ENCODE measurements around the gene CUX1.
A peak's percentile ranks its signal among the peaks of the same experiment; 100 is the strongest.

CUX1 gene

DNA sequence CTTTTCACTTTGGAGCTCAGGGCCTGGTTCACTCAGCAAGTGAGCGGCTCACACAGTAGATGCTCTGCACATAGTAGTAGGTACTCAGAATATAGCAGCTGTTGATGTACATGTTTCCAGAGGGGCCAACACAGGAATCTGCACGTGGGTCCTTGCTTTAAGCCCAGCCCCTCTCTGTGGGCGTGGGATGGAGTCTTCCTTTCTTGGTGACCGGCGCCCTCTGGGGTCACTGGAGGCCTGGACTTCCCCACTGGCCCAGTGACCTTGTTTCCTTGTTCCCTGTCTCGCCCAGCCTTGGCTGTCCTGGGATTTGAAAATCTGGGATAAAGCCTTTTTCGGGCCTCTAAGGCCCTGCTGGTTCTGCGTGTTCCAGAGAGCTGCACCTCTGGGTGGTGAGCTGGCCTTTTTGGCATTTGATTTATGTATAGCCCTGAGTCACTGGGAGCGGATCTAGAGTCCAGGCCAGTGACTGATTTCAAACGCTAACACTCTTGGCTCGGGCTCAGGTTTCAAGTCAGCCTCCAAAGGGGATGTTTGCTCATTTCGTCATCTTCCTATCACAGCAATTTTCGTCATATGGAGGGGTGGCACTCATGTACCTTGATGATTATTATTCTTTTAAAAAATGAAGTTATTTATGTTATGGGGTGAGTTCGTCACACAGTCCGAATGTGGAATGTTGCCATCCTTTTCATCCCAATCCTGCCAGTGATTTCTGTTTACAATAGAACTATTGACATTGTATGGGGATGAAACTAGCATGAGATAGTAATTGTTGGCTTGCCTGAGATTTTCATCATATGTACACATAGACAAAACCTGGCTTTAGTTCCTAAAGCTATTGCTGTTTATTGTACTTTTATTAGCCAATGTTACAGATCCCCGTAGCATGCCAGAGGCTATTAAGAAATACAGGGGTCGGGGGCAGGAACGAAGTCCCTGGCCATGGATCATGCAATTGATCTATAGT lies 65.5 kb downstream of the CUX1 start (continued):
- TF ChIP-seq, protein P1, sequence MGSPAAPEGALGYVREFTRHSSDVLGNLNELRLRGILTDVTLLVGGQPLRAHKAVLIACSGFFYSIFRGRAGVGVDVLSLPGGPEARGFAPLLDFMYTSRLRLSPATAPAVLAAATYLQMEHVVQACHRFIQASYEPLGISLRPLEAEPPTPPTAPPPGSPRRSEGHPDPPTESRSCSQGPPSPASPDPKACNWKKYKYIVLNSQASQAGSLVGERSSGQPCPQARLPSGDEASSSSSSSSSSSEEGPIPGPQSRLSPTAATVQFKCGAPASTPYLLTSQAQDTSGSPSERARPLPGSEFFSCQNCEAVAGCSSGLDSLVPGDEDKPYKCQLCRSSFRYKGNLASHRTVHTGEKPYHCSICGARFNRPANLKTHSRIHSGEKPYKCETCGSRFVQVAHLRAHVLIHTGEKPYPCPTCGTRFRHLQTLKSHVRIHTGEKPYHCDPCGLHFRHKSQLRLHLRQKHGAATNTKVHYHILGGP (tag by site-specific recombination; IDR thresholded peaks at IDR 0.05) = no peak
- TF ChIP-seq ZNF146 (tag by site-specific recombination; IDR thresholded peaks at IDR 0.05) (no peak), ZNF664 (tag by site-specific recombination; IDR thresholded peaks at IDR 0.05) (no peak), ZNF391 (tag by site-specific recombination; IDR thresholded peaks at IDR 0.05; ENCODE audit: borderline replicate concordance, low read depth) (peak; percentile 85; the same call in 1 of the 2 replicates), GLIS1 (tag by site-specific recombination; IDR thresholded peaks at IDR 0.05) (peak; percentile 86), ZNF544 (tag by site-specific recombination; IDR thresholded peaks at IDR 0.05) (no peak), ZNF555 (tag by site-specific recombination; conservative IDR thresholded peaks at IDR 0.05) (no peak), KLF10 (tag by site-specific recombination; IDR thresholded peaks at IDR 0.05) (peak; percentile 72), ZFP37 (tag by site-specific recombination; IDR thresholded peaks at IDR 0.05) (no peak), ZNF266 (tag by site-specific recombination; IDR thresholded peaks at IDR 0.05; ENCODE audit: low read depth) (no peak), ZNF169 (tag by site-specific recombination; IDR thresholded peaks at IDR 0.05) (no peak), ZNF768 (tag by site-specific recombination; IDR thresholded peaks at IDR 0.05) (no peak), OSR2 (tag by site-specific recombination; IDR thresholded peaks at IDR 0.05) (peak; percentile 71; the same call in 1 of the 2 replicates), ZXDB (tag by site-specific recombination; IDR thresholded peaks at IDR 0.05) (peak; percentile 62; the same call in 1 of the 2 replicates), ZNF529 (tag by site-specific recombination; IDR thresholded peaks at IDR 0.05; ENCODE audit: insufficient replicate concordance) (no peak), ZNF2 (tag by site-specific recombination; IDR thresholded peaks at IDR 0.05) (peak; percentile 59; the same call in 1 of the 2 replicates), ZNF629 (tag by site-specific recombination; IDR thresholded peaks at IDR 0.05) (peak; percentile 99), GLI4 (tag by site-specific recombination; IDR thresholded peaks at IDR 0.05) (no peak), SP7 (tag by site-specific recombination; IDR thresholded peaks at IDR 0.05) (peak; percentile 97), SALL2 (tag by site-specific recombination; IDR thresholded peaks at IDR 0.05; ENCODE audit: borderline replicate concordance) (no peak), ZNF404 (tag by site-specific recombination; IDR thresholded peaks at IDR 0.05) (no peak)
- TF ChIP-seq, protein P2, sequence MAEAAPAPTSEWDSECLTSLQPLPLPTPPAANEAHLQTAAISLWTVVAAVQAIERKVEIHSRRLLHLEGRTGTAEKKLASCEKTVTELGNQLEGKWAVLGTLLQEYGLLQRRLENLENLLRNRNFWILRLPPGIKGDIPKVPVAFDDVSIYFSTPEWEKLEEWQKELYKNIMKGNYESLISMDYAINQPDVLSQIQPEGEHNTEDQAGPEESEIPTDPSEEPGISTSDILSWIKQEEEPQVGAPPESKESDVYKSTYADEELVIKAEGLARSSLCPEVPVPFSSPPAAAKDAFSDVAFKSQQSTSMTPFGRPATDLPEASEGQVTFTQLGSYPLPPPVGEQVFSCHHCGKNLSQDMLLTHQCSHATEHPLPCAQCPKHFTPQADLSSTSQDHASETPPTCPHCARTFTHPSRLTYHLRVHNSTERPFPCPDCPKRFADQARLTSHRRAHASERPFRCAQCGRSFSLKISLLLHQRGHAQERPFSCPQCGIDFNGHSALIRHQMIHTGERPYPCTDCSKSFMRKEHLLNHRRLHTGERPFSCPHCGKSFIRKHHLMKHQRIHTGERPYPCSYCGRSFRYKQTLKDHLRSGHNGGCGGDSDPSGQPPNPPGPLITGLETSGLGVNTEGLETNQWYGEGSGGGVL (tag by site-specific recombination; IDR thresholded peaks at IDR 0.05) = peak; percentile 50
- TF ChIP-seq, protein P3, sequence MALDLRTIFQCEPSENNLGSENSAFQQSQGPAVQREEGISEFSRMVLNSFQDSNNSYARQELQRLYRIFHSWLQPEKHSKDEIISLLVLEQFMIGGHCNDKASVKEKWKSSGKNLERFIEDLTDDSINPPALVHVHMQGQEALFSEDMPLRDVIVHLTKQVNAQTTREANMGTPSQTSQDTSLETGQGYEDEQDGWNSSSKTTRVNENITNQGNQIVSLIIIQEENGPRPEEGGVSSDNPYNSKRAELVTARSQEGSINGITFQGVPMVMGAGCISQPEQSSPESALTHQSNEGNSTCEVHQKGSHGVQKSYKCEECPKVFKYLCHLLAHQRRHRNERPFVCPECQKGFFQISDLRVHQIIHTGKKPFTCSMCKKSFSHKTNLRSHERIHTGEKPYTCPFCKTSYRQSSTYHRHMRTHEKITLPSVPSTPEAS (tag by site-specific recombination; IDR thresholded peaks at IDR 0.05) = no peak
- TF ChIP-seq, protein P4, sequence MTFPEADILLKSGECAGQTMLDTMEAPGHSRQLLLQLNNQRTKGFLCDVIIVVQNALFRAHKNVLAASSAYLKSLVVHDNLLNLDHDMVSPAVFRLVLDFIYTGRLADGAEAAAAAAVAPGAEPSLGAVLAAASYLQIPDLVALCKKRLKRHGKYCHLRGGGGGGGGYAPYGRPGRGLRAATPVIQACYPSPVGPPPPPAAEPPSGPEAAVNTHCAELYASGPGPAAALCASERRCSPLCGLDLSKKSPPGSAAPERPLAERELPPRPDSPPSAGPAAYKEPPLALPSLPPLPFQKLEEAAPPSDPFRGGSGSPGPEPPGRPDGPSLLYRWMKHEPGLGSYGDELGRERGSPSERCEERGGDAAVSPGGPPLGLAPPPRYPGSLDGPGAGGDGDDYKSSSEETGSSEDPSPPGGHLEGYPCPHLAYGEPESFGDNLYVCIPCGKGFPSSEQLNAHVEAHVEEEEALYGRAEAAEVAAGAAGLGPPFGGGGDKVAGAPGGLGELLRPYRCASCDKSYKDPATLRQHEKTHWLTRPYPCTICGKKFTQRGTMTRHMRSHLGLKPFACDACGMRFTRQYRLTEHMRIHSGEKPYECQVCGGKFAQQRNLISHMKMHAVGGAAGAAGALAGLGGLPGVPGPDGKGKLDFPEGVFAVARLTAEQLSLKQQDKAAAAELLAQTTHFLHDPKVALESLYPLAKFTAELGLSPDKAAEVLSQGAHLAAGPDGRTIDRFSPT (tag by site-specific recombination; IDR thresholded peaks at IDR 0.05) = peak; percentile 89
- TF ChIP-seq, protein P5, sequence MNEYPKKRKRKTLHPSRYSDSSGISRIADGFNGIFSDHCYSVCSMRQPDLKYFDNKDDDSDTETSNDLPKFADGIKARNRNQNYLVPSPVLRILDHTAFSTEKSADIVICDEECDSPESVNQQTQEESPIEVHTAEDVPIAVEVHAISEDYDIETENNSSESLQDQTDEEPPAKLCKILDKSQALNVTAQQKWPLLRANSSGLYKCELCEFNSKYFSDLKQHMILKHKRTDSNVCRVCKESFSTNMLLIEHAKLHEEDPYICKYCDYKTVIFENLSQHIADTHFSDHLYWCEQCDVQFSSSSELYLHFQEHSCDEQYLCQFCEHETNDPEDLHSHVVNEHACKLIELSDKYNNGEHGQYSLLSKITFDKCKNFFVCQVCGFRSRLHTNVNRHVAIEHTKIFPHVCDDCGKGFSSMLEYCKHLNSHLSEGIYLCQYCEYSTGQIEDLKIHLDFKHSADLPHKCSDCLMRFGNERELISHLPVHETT (tag by site-specific recombination; IDR thresholded peaks at IDR 0.05) = peak; percentile 87
- TF ChIP-seq, protein P6, sequence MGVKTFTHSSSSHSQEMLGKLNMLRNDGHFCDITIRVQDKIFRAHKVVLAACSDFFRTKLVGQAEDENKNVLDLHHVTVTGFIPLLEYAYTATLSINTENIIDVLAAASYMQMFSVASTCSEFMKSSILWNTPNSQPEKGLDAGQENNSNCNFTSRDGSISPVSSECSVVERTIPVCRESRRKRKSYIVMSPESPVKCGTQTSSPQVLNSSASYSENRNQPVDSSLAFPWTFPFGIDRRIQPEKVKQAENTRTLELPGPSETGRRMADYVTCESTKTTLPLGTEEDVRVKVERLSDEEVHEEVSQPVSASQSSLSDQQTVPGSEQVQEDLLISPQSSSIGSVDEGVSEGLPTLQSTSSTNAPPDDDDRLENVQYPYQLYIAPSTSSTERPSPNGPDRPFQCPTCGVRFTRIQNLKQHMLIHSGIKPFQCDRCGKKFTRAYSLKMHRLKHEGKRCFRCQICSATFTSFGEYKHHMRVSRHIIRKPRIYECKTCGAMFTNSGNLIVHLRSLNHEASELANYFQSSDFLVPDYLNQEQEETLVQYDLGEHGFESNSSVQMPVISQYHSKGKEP (tag by site-specific recombination; IDR thresholded peaks at IDR 0.05) = no peak; the same call in 1 of the 2 replicates
- TF ChIP-seq, protein P7, sequence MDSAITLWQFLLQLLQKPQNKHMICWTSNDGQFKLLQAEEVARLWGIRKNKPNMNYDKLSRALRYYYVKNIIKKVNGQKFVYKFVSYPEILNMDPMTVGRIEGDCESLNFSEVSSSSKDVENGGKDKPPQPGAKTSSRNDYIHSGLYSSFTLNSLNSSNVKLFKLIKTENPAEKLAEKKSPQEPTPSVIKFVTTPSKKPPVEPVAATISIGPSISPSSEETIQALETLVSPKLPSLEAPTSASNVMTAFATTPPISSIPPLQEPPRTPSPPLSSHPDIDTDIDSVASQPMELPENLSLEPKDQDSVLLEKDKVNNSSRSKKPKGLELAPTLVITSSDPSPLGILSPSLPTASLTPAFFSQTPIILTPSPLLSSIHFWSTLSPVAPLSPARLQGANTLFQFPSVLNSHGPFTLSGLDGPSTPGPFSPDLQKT (IDR thresholded peaks at IDR 0.05; ENCODE audit: borderline replicate concordance, low read depth, low read length) = no peak
